ENCODE measurements around the gene B3GNT3.

- TF ChIP-seq EP300 (IDR thresholded peaks at IDR 0.05; ENCODE audit: borderline replicate concordance), result no peak
- TF ChIP-seq, protein P1, sequence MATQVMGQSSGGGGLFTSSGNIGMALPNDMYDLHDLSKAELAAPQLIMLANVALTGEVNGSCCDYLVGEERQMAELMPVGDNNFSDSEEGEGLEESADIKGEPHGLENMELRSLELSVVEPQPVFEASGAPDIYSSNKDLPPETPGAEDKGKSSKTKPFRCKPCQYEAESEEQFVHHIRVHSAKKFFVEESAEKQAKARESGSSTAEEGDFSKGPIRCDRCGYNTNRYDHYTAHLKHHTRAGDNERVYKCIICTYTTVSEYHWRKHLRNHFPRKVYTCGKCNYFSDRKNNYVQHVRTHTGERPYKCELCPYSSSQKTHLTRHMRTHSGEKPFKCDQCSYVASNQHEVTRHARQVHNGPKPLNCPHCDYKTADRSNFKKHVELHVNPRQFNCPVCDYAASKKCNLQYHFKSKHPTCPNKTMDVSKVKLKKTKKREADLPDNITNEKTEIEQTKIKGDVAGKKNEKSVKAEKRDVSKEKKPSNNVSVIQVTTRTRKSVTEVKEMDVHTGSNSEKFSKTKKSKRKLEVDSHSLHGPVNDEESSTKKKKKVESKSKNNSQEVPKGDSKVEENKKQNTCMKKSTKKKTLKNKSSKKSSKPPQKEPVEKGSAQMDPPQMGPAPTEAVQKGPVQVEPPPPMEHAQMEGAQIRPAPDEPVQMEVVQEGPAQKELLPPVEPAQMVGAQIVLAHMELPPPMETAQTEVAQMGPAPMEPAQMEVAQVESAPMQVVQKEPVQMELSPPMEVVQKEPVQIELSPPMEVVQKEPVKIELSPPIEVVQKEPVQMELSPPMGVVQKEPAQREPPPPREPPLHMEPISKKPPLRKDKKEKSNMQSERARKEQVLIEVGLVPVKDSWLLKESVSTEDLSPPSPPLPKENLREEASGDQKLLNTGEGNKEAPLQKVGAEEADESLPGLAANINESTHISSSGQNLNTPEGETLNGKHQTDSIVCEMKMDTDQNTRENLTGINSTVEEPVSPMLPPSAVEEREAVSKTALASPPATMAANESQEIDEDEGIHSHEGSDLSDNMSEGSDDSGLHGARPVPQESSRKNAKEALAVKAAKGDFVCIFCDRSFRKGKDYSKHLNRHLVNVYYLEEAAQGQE (IDR thresholded peaks at IDR 0.05; ENCODE audit: low read depth), result no peak
- TF ChIP-seq MAX (IDR thresholded peaks at IDR 0.05), result no peak
- no peak for TF ChIP-seq ZBTB7A (IDR thresholded peaks at IDR 0.05; ENCODE audit: low read depth)
- TF ChIP-seq YY1 (IDR thresholded peaks at IDR 0.05; ENCODE audit: low read depth), result no peak
- no peak for TF ChIP-seq CEBPB (IDR thresholded peaks at IDR 0.05)
- TF ChIP-seq CREB1 (IDR thresholded peaks at IDR 0.05; ENCODE audit: low read depth), result no peak
- peak; percentile 73 for TF ChIP-seq RAD21 (IDR thresholded peaks at IDR 0.05; ENCODE audit: low read depth)
Measured at GRCh38 chr19:17784201-17785008, 10.5 kb upstream of the B3GNT3 start.
